ENCODE data around the gene C5orf34.
A peak's percentile ranks its signal among the peaks of the same experiment; 100 is the strongest.
"Not testable (repeated sequence)": the region's sequence is repeated elsewhere in the genome, so short reads cannot be mapped to it uniquely, and the experiment has no call there.

The C5orf34 gene

DNA sequence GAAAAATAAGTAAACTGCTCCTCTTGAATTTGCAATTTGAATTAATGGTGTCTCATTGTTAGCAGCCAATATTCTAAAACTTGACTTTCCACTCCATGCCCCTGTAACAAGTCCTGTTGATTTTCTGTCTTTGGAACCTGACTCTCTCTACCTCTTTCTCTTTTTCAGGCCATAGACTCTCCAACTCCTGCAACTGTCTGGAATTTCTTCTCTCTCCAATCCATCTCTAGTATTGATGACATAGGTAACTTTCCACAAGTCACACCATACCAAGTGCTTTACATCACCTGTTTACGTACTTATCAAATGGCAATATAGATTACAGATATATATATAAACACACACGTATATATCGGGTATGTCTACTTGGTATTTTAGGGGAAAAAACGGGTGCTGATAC is 923 bp downstream of the C5orf34 start:
- no peak for DNase-seq (ENCODE audit: low read depth)

GRCh38 chr5:43511062-43511461 is 3.9 kb downstream of the C5orf34 start:
- DNase-seq (ENCODE audit: low read depth) = not testable (repeated sequence)

DNA sequence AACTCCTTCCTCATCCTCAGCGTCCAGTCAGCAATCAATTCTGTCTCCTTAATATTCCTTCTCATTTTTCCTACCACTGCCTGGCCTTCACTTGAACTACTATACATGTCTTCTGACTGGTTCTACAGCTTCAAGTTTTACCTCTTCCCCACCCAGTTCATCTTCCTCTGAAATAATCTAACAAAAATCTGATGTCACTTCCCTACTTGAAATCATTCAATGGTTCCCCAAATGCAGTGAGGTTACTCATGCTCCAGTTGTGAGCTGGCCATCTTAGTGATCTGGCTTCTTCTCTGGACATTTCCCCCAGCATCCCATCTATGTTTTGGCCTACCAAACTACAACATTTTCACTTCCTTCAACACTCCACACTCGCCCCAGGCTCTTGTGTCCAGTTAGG is 16.4 kb downstream of the C5orf34 start:
- DNase-seq (ENCODE audit: low read depth) = no peak

GRCh38 chr5:43497311-43498104 is 17.4 kb downstream of the C5orf34 start:
- no peak for DNase-seq (ENCODE audit: low read depth)

GRCh38 chr5:43491326-43491725 is 23.6 kb downstream of the C5orf34 start:
- no peak for DNase-seq (ENCODE audit: low read depth)

DNA sequence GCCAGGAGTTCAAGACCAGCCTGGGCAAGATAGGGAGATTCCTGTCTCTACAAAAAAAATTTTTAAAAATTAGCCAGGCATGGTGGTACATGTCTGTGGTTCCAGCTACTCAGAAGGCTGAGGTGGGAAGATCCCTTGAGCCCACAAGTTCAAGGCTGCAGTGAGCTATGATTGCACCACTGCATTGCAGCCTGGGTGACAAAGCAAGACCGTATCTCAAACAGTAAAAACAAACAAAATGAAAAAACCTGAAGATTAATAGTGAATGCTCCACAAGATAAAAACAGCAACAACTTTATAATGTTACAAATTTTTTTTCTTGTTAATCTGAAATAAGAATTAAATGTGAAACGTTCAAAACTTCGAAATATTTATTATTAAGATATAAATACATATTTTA is 28.6 kb downstream of the C5orf34 start:
- DNase-seq (ENCODE audit: low read depth) = no peak

GRCh38 chr5:43485406-43485805 is 29.5 kb downstream of the C5orf34 start:
- DNase-seq (ENCODE audit: low read depth) = no peak

DNA sequence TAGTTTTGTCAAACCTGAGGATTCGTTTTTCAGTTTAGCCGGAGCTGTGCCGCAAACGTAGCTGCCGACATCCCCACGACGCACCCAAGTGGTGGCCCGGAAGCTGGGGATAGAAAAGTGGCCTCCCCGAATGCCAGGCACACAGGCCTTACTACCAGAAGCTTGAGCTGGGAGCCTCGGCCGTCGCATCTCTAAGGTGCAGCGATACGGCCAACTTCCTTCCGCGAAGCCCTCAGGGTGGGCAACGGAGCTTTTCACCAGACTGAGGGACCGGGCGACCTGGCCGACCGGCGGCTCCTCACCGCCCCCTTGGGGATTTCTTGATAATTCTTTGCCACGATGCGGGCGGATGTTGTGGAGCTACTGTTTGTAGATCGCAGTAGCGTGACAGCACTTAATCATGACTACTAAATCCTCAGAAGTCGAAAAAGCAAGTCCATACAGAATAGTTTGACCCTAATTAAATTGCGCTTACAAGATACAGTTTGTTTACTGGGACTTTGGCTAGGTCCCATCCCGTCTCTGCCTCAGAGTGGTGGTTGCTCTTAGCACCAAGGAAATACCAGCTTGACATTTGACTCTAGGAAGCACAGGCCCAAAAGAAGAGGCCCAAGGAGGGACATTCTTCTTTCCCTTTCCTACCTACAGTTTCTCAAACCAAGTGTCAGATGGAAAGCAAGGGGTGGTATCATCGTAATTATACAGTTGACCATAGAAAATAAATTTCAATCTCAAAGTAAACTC is 30.7 kb downstream of the C5orf34 start:
- peak; percentile 78 for DNase-seq (ENCODE audit: low read depth)

DNA sequence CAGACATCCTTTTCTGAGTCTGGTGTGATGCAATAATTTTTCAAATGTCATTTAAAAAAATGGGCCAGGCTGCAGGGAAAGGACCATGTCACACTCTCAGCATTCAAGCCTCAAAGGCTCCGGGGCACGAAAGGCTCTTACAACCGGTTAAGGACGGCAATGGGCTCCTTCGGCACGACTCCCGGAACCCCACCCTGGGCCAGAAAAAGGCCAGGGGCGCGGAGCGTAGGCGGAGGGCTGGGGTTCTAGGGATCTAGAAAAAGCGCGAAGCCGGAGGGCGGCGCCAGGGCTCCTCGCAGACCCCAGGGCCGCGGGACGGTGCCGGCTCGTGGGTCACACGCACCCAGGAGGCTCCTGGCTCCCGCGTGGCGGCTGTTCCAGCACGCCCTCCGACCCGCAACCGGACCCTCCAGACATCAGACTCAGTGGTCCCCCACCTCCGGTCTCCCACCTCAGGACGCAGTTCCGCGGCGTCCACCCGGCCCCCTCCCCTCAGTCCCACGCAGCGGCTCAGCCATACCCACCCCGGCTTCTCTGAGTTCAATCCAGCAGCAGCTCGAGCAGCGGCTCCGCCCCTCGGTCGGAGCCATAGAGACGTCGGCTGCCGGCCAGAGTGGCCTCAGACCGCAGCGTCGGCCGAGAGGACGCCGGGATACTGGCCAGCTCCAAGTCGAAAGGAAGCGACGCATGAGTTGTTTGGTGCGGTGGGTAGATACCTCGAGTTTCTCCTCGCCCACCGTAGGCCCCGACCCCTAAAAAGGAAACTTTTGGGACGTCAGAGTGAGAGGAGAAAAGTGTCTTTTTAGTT is 31.4 kb downstream of the C5orf34 start, which contains the start of gene TMEM267:
Gene TMEM267, minus strand, starts transcription at position 568 of the 808 bp plus-strand sequence. CDS start 29,896 bp downstream, outside the sequence.
- peak; percentile 80 for DNase-seq (ENCODE audit: low read depth)

GRCh38 chr5:43482490-43483297 is 32.3 kb downstream of the C5orf34 start:
- no peak for DNase-seq (ENCODE audit: low read depth)

DNA sequence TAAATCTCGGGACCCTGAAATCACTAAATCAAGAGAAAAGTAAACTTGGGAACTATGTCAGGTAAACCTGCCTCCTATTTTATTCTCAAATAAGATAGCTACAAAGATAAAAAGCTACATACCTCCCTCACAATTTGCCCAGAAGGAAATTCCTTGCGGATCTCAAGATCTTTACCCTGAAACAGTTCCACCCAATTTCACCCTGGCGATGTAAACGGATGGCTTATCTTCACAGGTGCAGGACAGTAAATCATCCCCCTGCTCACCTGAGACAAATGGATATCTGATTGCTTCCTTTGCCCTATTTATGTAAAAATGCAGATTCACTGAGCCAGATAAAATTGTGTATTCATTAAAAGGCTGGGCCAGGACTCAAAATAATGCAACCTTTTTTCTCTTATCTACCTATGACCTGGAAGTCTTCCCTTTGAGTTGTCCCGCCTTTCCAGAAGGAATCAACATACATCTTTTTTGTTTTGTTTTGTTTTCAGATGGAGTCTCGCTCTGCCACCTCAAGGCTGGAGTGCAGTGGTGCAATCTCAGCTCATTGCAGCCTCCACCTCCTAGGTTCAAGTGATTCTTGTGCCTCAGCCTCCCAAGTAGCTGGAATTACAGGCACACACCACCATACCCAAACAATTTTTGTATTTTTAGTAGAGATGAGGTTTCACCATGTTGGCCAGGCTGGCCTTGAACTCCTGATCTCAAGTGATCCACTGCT is 45.1 kb downstream of the C5orf34 start:
- no peak for DNase-seq (ENCODE audit: low read depth)

- DNase-seq (ENCODE audit: low read depth) = no peak
Observed at GRCh38 chr5:43467100-43467499, 47.8 kb downstream of the C5orf34 start.

DNA sequence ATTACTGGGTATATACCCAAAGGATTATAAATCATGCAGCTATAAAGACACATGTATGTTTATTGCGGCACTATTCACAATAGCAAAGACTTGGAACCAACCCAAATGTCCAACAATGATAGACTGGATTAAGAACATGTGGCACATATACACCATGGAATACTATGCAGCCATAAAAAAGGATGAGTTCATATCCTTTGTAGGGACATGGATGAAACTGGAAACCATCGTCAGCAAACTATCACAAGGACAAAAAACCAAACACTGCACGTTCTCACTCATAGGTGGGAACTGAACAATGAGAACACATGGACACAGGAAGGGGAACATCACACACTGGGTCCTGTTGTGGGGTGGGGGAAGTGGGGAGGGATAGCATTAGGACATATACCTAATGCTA is 49.5 kb downstream of the C5orf34 start:
- DNase-seq (ENCODE audit: low read depth) = not testable (repeated sequence)

GRCh38 chr5:43461066-43461465 is 53.9 kb downstream of the C5orf34 start:
- no peak for DNase-seq (ENCODE audit: low read depth)

GRCh38 chr5:43456556-43456955 is 58.4 kb downstream of the C5orf34 start:
- no peak for DNase-seq (ENCODE audit: low read depth)

DNA sequence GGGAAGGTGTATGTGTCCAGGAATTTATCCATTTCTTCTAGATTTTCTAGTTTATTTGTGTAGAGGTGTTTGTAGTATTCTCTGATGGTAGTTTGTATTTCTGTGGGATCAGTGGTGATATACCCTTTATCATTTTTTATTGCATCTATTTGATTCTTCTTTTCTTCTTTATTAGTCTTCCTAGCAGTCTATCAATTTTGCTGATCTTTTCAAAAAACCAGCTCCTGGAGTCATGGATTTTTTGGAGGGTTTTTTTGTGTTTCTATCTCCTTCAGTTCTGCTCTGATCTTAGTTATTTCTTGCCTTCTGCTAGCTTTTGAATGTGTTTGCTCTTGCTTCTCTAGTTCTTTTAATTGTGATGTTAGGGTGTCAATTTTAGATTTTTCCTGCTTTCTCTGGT is 73.4 kb downstream of the C5orf34 start:
- DNase-seq (ENCODE audit: low read depth) = not testable (repeated sequence)

GRCh38 chr5:43437062-43437660 is 77.8 kb downstream of the C5orf34 start:
- no peak for DNase-seq (ENCODE audit: low read depth)

Measured in activated T-cell treated with anti-CD3 and anti-CD28 coated beads for 24 hours (primary cell).